Ascending aorta (tissue), 2 donors: ENCODE data around the gene NAV2. TPM values are rescaled to one million over a fixed set of nuclear protein-coding genes. Genes with fewer than 3 reads are reported as not detected.
A peak's percentile ranks its signal among the peaks of the same experiment; 100 is the strongest.

Experiments used
- DNase-seq, 2 donors: peaks; one replicate each; pipeline ENCODE4 v3.0.0-alpha.2; 2019; ENCODE audit warnings: low spot score in 2 of 2
- H3K27ac ChIP-seq, 2 donors: fragments of 200-600 bp; sonication (generic); one replicate each; pipeline ENCODE4 v1.5.1; 2016 to 2017; ENCODE audit warnings: mild to moderate bottlenecking in 1 of 2
- H3K27me3 ChIP-seq: fragments of 200-600 bp; sonication (generic); one replicate; pipeline ENCODE4 v1.5.1; 2017
- H3K36me3 ChIP-seq, 2 donors: fragments of 200-600 bp; sonication (generic); one replicate each; pipeline ENCODE4 v1.5.1; 2016
- H3K4me1 ChIP-seq, 2 donors: fragments of 200-600 bp; sonication (generic); one replicate each; pipeline ENCODE4 v1.5.1; 2016 to 2017; ENCODE audit warnings: mild to moderate bottlenecking in 1 of 2
- H3K4me3 ChIP-seq, 2 donors: fragments of 200-600 bp; sonication (generic); one replicate each; pipeline ENCODE4 v1.5.1; 2016 to 2017; ENCODE audit warnings: mild to moderate bottlenecking in 1 of 2
- H3K9me3 ChIP-seq, 2 donors: fragments of 200-600 bp; sonication (generic); one replicate each; pipeline ENCODE4 v1.5.1; 2016
- intact Hi-C: fragments of 100-400 bp; cut with DNase I; formaldehyde crosslinking; loops from one replicate; pipeline ENCODE4 v1.15.1; 2023
- total RNA-seq: library from RNA; depleted of rRNA; stranded (reverse); fragments of >200 nt; gene quantifications from one replicate; pipeline ENCODE4 v1.1.0, GENCODE V29; 2016
- TF ChIP-seq, protein P1 (sequence below), 3 experiments: fragments of 200-600 bp in 2 of 3; fragments of 450-650 bp in 1 of 3; sonication (generic) in 2 of 3; IDR thresholded peaks; one replicate each; pipeline ENCODE4 v1.5.1; 2016 to 2019; ENCODE audit warnings: antibody characterized with exemption in 3 of 3, mild to moderate bottlenecking in 1 of 3, moderate library complexity in 1 of 3

Gene NAV2
- total RNA-seq, 1 donor from 2014 or later: 62.6 TPM

DNA sequence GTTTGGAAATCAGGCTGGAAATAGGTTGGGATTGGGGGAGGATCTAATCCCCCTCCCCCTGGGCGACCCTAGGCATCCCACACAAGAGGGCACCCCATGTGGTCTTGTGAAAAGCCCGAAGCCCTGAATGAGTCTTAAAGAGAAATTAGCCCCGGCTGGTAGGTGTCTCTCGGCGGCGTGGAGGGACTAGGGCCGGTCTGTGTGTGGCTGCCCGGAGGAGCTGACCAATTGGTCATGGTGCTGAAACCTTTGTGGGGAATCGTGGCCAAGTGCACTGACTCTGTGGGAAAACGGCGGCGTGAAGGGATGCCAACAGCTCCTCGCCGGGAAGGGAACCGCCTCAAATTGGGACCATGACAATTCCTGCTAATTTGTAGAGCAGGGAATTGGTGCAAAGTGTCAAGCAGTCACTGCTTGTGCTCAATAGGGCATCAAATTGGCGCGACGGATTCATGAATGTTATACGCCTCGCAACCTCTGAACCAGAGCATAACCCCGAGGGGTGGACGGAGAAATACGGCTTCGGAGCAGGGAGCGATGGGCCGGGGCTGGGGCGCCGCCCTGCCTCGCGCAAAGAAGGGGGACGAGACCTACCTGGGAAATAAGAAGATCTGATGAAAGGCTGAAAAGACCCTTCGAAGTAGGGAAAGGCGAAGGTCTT lies 446.1 kb downstream of the NAV2 start:
- Histone ChIP-seq H3K4me1 (peaks cover 6 to 15% of the 10 kb centered on the region in 2 donors), H3K4me3 (no peak overlapping the region), H3K9me3 (no peaks in the 10 kb centered on the region), H3K27ac (no peak overlapping the region), H3K36me3 (no peaks in the 10 kb centered on the region), H3K27me3 (peaks cover 45% of the 10 kb centered on the region)
- intact Hi-C loops: no loop called here
- TF ChIP-seq, protein P1, sequence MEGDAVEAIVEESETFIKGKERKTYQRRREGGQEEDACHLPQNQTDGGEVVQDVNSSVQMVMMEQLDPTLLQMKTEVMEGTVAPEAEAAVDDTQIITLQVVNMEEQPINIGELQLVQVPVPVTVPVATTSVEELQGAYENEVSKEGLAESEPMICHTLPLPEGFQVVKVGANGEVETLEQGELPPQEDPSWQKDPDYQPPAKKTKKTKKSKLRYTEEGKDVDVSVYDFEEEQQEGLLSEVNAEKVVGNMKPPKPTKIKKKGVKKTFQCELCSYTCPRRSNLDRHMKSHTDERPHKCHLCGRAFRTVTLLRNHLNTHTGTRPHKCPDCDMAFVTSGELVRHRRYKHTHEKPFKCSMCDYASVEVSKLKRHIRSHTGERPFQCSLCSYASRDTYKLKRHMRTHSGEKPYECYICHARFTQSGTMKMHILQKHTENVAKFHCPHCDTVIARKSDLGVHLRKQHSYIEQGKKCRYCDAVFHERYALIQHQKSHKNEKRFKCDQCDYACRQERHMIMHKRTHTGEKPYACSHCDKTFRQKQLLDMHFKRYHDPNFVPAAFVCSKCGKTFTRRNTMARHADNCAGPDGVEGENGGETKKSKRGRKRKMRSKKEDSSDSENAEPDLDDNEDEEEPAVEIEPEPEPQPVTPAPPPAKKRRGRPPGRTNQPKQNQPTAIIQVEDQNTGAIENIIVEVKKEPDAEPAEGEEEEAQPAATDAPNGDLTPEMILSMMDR (IDR thresholded peaks at IDR 0.05): no peak
- peak in 1 of 2 donors; percentile 71 for DNase-seq

DNA sequence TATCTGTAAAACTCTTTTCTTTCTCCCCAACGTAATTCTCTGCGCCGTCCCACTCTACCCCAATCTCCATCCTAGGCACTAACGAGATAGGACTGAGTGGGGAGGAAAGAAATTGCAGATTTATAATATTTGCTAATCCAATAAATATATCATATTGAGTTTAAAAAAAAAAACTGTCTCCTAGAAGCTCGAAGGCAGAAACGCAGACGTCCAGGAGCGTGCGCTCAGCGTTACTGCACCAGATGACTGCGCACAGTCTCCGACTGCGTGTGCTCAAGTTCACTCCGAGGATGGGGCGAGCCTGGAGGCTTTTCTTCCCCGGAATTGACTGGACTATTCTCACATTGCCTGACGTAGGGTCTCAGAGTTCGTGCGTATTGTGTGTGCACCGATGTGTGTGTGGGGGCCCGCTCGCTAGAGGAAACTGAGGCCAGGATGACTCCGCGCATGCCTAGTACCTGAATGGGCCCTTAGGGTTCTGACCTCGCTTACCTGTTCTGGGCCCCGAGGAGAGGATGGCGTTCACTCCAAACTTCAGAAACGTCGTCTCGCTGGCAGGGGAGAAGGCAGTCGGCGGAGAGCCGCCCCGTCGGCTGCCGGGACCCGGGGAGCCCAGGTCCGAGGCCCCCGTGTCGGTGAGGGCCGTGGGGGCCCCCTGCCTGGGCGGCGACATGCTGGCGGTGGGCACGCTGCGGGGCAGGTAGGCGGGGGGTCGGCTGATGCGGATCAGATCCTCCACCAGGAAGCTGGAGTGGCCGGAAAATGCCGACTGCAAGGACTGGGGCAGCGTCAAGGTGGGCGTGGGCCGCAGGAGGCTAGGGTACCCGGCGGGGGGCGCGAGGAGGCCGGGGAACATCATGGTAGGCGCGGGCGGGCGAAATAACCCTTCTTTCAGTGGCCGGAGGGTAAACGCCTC lies 447.1 kb downstream of the NAV2 start:
- TF ChIP-seq, protein P1 (IDR thresholded peaks at IDR 0.05): no peak
- Histone ChIP-seq H3K9me3 (no peaks in the 10 kb centered on the region), H3K36me3 (no peaks in the 10 kb centered on the region), H3K27me3 (peaks cover 45% of the 10 kb centered on the region), H3K27ac (no peak overlapping the region), H3K4me3 (no peak overlapping the region), H3K4me1 (peaks cover 9 to 16% of the 10 kb centered on the region in 2 donors)
- intact Hi-C loops: no loop called here
- DNase-seq: no peak

DNA sequence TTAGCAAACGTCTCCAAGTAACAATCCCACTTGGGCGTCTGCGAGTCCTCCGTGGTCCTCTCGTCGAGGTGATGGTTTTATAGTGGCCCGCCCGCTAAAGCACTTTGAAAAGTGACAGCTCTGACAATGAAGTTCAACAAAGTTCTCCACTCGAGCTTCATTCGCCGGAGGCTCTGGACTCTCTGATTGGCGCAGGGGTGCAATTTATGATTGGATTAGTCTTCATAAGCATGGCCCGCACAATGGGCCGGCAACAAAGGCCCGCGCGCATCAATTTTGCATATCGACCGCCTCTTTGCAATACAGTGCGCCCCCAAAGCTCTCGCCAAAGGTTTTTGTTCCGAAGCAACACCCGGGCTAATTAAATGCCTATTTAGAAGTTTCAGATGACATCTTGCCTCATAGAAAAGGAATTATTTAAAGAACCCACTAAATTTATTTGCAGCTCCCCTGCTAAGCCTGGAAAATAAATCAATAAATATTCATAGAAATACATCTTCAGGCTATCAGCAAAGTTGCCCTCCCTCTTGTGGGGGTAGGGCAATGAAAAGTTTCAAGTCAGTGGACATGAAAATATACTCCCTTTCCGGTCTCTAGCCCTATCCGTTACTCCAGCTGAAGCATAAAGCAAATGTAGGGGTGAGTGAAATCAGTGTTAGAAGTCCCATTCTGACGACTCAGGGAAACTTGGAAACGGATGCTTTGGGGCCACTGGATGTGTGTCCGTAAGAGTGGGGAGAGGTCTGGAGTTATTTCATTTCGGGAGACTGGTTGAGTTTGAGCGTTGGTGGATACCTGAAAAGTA lies 448.0 kb downstream of the NAV2 start, which contains the start of gene DBX1:
Gene DBX1, minus strand, starts transcription at position 51 of the 805 bp plus-strand sequence. CDS start 151 bp downstream, outside the sequence.
- no peaks in the 10 kb centered on the region for H3K36me3 ChIP-seq
- TF ChIP-seq, protein P1 (IDR thresholded peaks at IDR 0.05): no peak
- peaks cover 44% of the 10 kb centered on the region for H3K27me3 ChIP-seq
- intact Hi-C loops: no loop called here
- DNase-seq: no peak
- H3K4me3 ChIP-seq: no peak within 1 kb of the TSS
- H3K27ac ChIP-seq: no peak within 1 kb of the TSS
- peaks cover 9 to 16% of the 10 kb centered on the region in 2 donors for H3K4me1 ChIP-seq
- H3K9me3 ChIP-seq: no peaks in the 10 kb centered on the region

DNA sequence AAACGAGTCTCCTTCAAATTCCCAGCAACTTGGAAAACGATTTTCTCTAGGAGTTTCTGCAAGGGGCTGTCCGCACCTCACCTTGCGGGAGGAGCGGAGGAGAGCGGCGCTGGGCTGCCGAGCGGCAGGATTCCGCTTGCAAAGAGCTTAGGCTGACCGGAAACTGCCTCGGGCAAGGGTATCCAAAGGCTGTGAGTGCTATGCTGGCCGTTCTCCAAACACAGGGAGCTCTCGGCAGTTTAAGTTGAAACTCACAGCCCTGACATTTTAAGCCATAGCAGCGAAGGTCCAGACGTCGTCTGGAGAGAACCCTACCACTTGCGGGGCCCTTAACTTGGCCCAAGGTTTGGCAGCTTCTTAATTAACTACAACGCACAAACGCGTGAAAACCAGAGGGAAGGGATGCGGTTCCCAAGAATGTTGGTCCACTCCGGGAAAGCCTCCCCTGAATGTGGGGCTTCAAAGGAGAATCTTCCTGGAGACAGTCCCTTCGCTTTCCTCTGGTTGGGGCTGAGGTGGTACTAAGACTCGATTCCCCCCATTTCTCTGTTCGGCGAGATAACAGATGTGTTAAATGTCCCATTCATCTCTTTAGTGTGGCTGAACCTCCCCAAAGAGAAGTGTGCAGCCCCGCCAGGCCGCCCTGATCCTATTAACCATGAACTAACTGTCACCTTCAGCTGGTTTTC lies 448.7 kb downstream of the NAV2 start:
- TF ChIP-seq, protein P1 (IDR thresholded peaks at IDR 0.05): no peak
- no peak overlapping the region for H3K27ac ChIP-seq
- H3K27me3 ChIP-seq: peaks cover 38% of the 10 kb centered on the region
- H3K9me3 ChIP-seq: no peaks in the 10 kb centered on the region
- no peak for DNase-seq
- H3K36me3 ChIP-seq: no peaks in the 10 kb centered on the region
- no peak overlapping the region for H3K4me3 ChIP-seq
- H3K4me1 ChIP-seq: peaks cover 9 to 16% of the 10 kb centered on the region in 2 donors
- intact Hi-C loops: no loop called here
